HG02885 (cell line): ENCODE measurements around the gene NUP188.
"Not testable (repeated sequence)": the region's sequence is repeated elsewhere in the genome, so short reads cannot be mapped to it uniquely, and the experiment has no call there.

Experiments
- ATAC-seq: cut with Tn5 transposase; IDR thresholded peaks from one replicate; pipeline ENCODE4 v1.9.1; 2021; ENCODE audit warnings: mild to moderate bottlenecking; ENCODE audit not compliant: unreplicated experiment, poor library complexity

Gene NUP188

GRCh38 chr9:129023036-129023907, 75.8 kb downstream of the NUP188 start:
- no peak for ATAC-seq

DNA sequence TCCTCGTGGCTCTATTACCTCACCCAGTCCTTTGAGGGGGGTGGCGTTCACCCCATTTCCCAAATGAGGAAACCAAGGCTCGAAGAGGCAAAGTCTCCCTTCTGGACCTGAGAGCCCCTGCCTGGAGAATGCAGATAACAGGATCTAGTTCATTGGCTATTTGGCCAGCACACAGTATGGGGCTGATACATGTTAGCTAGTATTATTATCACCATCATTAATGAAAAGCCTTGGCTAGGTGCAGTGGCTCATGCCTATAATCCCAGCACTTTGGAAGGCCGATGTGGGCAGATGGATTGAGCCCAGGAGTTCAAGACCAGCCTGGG, 76.4 kb downstream of the NUP188 start:
- ATAC-seq, result no peak

- no peak for ATAC-seq
Measured at GRCh38 chr9:129026442-129027223, 79.1 kb downstream of the NUP188 start.

DNA sequence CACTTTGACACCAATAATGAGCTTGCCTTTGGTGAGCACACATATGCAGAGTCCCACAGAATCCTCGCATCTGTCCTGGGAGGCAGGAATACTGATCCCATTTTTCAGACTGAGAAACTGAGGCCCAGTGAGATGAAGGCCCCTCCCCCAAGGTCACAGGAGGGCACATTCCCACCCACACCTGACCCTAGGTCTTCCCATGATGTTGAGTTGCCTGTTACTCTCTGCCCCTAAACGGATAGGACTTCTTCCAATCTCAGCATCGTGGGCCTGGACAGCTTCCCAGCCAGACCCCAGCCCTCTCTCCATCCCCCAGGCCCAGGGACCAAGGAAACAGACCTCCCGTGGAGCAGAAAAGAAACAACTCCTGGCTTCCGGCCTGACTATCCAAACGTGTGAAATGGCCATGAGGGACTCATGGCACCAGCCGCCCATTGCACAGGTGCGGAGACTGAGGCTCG, 79.8 kb downstream of the NUP188 start:
- no peak for ATAC-seq

GRCh38 chr9:129027685-129028191, 80.2 kb downstream of the NUP188 start:
- peak; percentile 42 for ATAC-seq

GRCh38 chr9:129028192-129028966, 80.9 kb downstream of the NUP188 start, which contains the start of gene SH3GLB2:
SH3GLB2 (minus strand) TSS chr9:129028331; CDS start chr9:129028154, 177 bp downstream.
- ATAC-seq, result peak; percentile 85

GRCh38 chr9:129030191-129030590, 82.7 kb downstream of the NUP188 start:
- no peak for ATAC-seq

DNA sequence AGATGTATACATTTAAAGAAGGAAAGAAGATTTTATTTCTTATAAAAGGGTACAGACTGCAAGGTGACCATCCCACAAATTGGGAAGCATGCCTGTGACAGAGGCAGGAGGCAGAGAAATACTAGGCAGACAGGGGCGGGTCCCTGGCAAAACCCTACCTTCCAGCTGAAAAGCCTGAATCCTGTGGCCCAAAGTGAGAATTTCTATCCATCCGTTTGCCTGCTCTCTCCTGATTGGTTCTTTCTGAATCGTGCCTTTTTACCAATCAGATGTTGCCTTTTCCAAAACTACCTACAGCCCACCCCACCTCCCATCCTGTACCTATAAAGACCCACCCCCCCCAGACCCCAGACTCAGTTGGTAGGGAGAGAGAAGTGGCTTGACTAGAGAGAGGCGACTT, 84.0 kb downstream of the NUP188 start:
- no peak for ATAC-seq

DNA sequence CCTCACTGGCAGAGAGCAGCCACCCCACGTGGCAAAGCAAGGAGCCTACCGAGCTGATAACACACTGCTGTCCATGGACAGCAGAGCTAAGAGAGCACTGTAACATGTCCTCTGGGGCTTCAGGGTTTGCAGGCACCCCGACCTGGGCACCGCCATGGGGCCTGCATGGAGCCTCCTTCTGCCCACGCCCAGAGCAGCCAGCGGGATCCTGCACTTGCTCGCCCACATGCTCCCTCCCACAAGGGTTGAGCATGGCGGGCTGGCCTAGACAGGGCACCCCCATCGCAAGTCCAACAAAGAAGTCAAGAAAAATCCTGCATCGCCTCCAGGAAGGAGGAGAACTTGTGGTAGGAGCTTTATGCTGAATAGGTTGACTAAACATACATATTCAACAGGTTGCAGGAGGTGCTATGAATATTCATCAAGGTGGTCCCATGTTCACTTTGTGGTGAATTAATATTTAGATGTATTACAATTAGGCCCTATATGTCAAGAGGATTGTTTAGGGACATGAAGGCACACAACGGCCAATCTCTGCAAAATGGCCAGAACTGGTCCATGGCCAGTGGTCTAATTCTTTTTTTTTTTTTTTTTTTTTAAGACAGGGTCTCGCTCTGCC, 85.2 kb downstream of the NUP188 start:
- no peak for ATAC-seq

- no peak for ATAC-seq
Measured at GRCh38 chr9:129033216-129033615, 85.7 kb downstream of the NUP188 start.

DNA sequence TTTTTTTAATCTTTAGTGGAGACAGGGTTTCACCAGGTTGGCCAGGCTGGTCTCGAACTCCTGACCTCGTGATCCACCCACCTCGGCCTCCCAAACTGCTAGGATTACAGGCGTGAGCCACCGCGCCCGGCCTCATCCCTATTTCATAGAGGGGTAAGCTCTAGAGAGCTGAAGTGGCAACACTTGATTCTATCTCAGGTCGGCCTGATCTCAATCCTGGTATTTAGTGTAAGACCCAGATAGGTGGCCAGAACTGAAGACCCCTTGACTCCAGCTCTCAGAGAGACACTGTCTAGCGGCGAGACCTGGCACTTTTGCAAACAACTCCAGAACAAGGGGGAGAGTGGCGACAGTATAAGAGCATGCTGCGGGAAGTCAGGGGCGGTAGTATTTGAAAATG, 88.3 kb downstream of the NUP188 start:
- not testable (repeated sequence) for ATAC-seq

- peak; percentile 97 for ATAC-seq
Measured at GRCh38 chr9:129036241-129036922, 88.9 kb downstream of the NUP188 start, which contains the start of gene MIGA2. MIGA2 (plus strand) TSS chr9:129036626; CDS start chr9:129040595, 3,969 bp downstream.

GRCh38 chr9:129036923-129037766, 89.6 kb downstream of the NUP188 start:
- ATAC-seq, result no peak

- no peak for ATAC-seq
Measured at GRCh38 chr9:129037767-129038098, 90.2 kb downstream of the NUP188 start.

- no peak for ATAC-seq
Measured at GRCh38 chr9:129038109-129038852, 90.8 kb downstream of the NUP188 start.

GRCh38 chr9:129040113-129040643, 92.7 kb downstream of the NUP188 start:
- no peak for ATAC-seq

DNA sequence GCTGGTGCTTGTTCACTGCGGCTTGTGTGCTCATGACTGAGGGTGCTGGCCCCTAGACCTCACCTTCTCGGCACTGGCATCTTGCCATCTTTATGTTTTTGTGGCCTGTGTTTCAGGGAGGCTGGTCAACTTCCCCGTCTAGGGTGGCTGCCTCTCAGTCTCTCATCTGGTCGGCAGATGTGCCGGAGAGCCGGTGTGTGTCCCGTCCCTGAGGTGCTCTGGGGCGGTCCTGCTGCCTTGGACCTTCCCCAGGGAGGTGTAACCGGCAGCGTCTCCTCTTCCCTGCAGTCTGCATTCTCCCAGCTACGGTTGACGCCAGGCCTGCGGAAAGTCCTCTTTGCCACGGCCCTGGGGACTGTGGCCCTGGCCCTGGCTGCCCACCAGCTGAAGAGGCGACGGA, 94.5 kb downstream of the NUP188 start:
- ATAC-seq, result no peak

DNA sequence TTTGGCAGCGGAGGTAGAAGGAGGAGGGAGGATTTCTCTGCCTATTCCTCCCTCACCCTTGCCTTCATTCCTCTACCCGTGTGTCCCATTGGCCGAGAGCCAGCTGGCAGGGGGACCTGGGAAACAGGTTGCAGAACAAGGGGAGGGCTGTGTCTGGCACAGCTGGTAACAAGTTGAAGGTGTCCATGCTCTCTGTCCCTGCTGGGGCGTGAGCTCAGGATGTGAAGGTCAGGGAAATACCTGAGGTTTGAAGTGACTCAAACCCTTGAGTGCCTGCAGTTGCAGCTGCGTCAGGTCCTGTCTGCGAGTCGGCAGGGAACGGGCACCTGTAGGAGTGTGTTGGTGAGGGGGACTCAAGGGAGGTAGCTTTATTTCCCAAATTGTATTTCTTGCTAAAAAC, 105.1 kb downstream of the NUP188 start:
- ATAC-seq, result no peak
